OCI-LY3 (cell line): ENCODE results near the gene OTUD1.

ENCODE experiments used
- H2AFZ ChIP-seq: fragments of 200-600, 300-600 bp; shearing (Covaris generic); 2 replicates; pipeline ENCODE4 v1.6.0; 2014; ENCODE audit warnings: antibody characterized with exemption, low read depth, low read length
- H3K27ac ChIP-seq: fragments of 200-600, 300-600 bp; sonication (generic); 2 replicates; pipeline ENCODE4 v1.5.1; 2014; ENCODE audit warnings: mild to moderate bottlenecking, low read length, moderate library complexity, mixed read lengths
- H3K27me3 ChIP-seq: fragments of 200-600, 300-600 bp; sonication (generic); 2 replicates; pipeline ENCODE4 v1.6.1; 2014; ENCODE audit warnings: low read depth, low read length, mixed read lengths
- H3K36me3 ChIP-seq: fragments of 200-600, 300-600 bp; sonication (generic); replicated peaks from 2 replicates; pipeline ENCODE3; 2014; ENCODE audit warnings: low read depth, low read length, mixed read lengths
- H3K4me1 ChIP-seq: fragments of 300-600, 200-600 bp; sonication (generic); 2 replicates; pipeline ENCODE4 v1.6.1; 2014; ENCODE audit warnings: low read length, mixed read lengths
- H3K4me2 ChIP-seq: fragments of 200-600, 300-600 bp; sonication (generic); 2 replicates; pipeline ENCODE4 v1.6.1; 2014; ENCODE audit warnings: low read length, mixed read lengths
- H3K4me3 ChIP-seq: fragments of 300-600, 200-600 bp; sonication (generic); 2 replicates; pipeline ENCODE4 v1.5.1; 2014; ENCODE audit warnings: antibody characterized with exemption, mild to moderate bottlenecking, low read length, moderate library complexity
- H3K79me2 ChIP-seq: fragments of 300-600, 200-600 bp; shearing (Covaris generic); 2 replicates; pipeline ENCODE4 v1.6.1; 2014; ENCODE audit warnings: mild to moderate bottlenecking, low read length, mixed read lengths
- H3K9ac ChIP-seq: fragments of 300-600, 200-600 bp; shearing (Covaris generic); 2 replicates; pipeline ENCODE4 v1.6.0; 2014; ENCODE audit warnings: mild to moderate bottlenecking, low read length, moderate library complexity
- H3K9me3 ChIP-seq: fragments of 200-600, 300-600 bp; shearing (Covaris generic); 2 replicates; pipeline ENCODE4 v1.6.1; 2014; ENCODE audit warnings: low read length, mixed read lengths; ENCODE audit not compliant: insufficient read depth
- H4K20me1 ChIP-seq: fragments of 200-600, 300-600 bp; sonication (generic); 2 replicates; pipeline ENCODE4 v1.6.1; 2016; ENCODE audit warnings: low read length, mixed read lengths; ENCODE audit not compliant: insufficient read depth
- EZH2phosphoT487 ChIP-seq: fragments of 200-600 bp; shearing (Covaris generic); IDR thresholded peaks from 2 replicates; pipeline ENCODE4 v1.6.1; 2018; ENCODE audit warnings: antibody characterized with exemption, mixed run types, low read depth
- TF ChIP-seq, protein P1 (sequence below): fragments of 200-600, 300-600 bp; sonication (generic); IDR thresholded peaks from 2 replicates; pipeline ENCODE4 v1.5.1; 2014; ENCODE audit warnings: antibody characterized with exemption, low read length, low read depth

OTUD1 gene

DNA sequence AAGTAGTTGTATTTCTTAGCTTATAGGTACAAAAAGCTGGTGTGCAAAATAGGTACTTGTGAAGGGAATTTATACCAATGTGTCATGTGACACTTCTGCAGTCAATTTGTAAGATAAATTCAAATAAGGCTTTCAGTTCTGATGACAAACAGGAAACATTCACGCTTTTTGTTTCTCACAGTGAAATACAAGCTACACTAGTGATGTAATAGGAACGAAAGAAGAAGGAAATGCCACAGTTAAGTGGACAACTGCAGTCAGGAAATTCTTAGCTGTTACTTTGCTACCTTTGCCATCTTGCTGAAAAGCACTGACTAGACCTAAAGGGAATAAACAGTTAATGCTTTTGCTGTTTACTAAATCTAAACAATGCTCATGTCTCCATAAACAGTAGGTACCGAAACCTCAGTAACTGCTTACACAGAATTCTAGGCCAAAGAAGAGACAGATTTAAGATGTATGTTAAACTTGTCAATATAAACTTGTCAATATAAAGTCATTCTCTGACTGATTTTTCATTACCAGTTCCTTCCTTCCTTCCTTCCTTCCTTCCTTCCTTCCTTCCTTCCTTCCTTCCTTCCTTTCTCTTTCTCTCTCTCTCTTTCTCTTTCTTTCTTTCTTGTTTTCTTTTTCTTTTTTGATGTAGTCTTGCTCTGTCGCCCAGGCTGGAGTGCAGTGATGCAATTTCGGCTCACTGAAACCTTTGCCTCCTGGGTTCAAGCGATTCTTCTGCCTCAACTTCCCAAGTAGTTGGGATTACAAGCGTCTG, 10.1 kb downstream of the OTUD1 start:
- Histone ChIP-seq H3K36me3 (no peaks in the 10 kb centered on the region), H3K4me2 (peak overlapping the region; percentile 43), H3K4me1 (peaks cover 24% of the 10 kb centered on the region), H3K79me2 (no peaks in the 10 kb centered on the region), H2AFZ (no peak overlapping the region), H3K9me3 (no peaks in the 10 kb centered on the region), H3K9ac (no peak overlapping the region), H3K27me3 (no peaks in the 10 kb centered on the region), H3K27ac (peak overlapping the region; percentile 45), H3K4me3 (no peak overlapping the region), H4K20me1 (no peaks in the 10 kb centered on the region)
- no peak for TF ChIP-seq EZH2phosphoT487
- TF ChIP-seq, protein P1, sequence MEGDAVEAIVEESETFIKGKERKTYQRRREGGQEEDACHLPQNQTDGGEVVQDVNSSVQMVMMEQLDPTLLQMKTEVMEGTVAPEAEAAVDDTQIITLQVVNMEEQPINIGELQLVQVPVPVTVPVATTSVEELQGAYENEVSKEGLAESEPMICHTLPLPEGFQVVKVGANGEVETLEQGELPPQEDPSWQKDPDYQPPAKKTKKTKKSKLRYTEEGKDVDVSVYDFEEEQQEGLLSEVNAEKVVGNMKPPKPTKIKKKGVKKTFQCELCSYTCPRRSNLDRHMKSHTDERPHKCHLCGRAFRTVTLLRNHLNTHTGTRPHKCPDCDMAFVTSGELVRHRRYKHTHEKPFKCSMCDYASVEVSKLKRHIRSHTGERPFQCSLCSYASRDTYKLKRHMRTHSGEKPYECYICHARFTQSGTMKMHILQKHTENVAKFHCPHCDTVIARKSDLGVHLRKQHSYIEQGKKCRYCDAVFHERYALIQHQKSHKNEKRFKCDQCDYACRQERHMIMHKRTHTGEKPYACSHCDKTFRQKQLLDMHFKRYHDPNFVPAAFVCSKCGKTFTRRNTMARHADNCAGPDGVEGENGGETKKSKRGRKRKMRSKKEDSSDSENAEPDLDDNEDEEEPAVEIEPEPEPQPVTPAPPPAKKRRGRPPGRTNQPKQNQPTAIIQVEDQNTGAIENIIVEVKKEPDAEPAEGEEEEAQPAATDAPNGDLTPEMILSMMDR, result no peak

DNA sequence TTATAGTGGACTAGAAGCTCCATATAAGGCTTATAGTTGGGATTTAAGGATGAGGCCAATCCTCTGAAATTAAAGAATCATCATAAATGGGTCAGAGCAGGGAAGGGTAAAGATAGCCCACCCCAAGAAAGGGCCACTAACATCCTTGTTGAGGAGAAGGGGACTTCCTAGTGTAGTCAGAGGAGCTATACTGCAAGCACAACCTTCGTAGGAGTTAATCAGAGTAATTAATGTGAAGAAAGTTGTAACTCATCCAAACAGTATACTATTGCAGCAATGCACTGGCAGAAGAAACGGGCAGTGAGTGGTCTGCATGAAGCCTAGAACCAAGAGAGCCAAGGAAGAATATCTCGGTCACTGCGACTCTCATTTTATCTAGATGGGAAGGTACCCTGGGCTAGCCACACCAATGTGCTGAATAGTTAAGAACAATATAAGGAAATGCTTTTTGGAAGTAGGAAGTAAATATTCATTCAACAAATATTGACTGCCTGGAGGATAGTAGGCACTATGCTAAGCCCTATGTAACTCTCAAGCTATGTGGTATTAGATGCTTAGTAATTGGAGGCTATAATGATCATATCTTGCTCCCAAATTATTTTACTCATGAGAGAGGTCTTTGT, 13.3 kb downstream of the OTUD1 start:
- Histone ChIP-seq H3K4me2 (peak overlapping the region; percentile 53; the same call in 1 of the 2 replicates), H4K20me1 (no peaks in the 10 kb centered on the region)

DNA sequence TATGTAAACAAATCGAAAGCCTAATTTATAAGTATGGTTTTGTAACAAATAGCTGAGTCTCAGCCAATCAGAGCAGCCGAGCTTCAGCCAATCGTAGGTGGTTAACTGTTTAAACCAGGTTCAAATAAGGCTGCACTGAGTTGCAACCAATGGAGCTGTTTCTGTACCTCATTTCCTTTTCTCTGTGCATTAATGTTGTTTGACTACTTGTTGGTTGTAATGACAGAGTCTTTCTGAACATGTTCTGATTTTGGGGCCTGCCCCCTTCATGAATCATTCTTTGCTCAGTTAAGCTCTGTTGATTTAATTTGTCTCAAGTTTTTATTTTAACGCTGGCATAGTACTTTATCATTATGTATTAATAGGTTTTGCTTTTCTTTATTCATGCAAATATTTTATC, 14.6 kb downstream of the OTUD1 start:
- H3K9me3 ChIP-seq, result no peaks in the 10 kb centered on the region
- no peak overlapping the region for H3K4me2 ChIP-seq
- no peak overlapping the region for H2AFZ ChIP-seq
- H3K4me3 ChIP-seq, result no peak overlapping the region
- H3K9ac ChIP-seq, result no peak overlapping the region
- H3K36me3 ChIP-seq, result no peaks in the 10 kb centered on the region
- H4K20me1 ChIP-seq, result no peaks in the 10 kb centered on the region
- H3K79me2 ChIP-seq, result no peaks in the 10 kb centered on the region
- H3K4me1 ChIP-seq, result peaks cover 19% of the 10 kb centered on the region
- no peaks in the 10 kb centered on the region for H3K27me3 ChIP-seq
- no peak for TF ChIP-seq EZH2phosphoT487
- TF ChIP-seq, protein P1, result no peak
- H3K27ac ChIP-seq, result no peak overlapping the region

More for the DNA sequence above, 13.3 kb downstream of the OTUD1 start:
- Histone ChIP-seq H2AFZ (no peak overlapping the region), H3K9ac (no peak overlapping the region), H3K4me1 (peaks cover 24% of the 10 kb centered on the region), H3K9me3 (no peaks in the 10 kb centered on the region), H3K79me2 (no peaks in the 10 kb centered on the region), H3K4me3 (no peak overlapping the region), H3K27ac (no peak overlapping the region), H3K36me3 (no peaks in the 10 kb centered on the region), H3K27me3 (no peaks in the 10 kb centered on the region)
- no peak for TF ChIP-seq EZH2phosphoT487
- TF ChIP-seq, protein P1, result no peak

DNA sequence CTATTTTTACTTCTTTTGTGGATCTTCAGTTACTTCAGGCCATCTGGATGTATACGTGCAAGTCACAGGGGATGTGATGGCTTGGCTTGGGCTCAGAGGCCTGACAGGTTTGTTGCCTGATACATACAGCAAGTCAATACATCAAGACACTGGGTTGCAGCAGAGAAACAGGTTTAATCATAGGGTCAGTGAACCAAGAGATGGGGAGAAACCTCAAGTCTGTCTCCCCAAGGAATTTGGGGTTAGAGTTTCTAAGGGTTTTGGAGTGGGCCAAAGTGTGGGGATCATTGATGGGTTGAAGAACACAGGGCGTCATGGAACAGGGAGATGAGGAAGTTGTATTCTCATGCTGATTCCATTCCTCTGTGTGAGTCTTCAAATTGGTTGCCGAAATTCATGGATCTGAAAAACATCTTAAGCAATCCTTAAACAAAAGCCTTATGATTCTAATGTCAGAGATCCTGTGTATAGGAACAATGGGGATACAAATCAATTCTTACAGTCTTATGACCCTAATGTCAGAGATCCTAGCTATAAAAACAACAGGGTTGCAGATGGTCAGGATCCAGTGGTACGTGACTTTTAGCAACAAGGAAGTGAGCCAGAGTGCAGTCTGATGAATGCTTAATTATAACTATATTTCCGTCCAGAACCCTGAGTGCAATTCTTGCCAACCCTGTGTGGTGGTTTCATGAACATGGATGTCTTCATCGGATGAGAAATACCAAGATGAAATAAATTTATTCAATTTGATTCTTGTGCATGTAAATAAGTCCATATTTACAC, 18.9 kb downstream of the OTUD1 start:
- Histone ChIP-seq H3K79me2 (no peaks in the 10 kb centered on the region), H2AFZ (no peak overlapping the region), H3K4me3 (no peak overlapping the region), H3K9me3 (no peaks in the 10 kb centered on the region), H3K27me3 (no peaks in the 10 kb centered on the region), H4K20me1 (no peaks in the 10 kb centered on the region), H3K4me2 (no peak overlapping the region), H3K27ac (no peak overlapping the region), H3K9ac (no peak overlapping the region), H3K36me3 (no peaks in the 10 kb centered on the region), H3K4me1 (no peaks in the 10 kb centered on the region)
- TF ChIP-seq, protein P1, result no peak
- no peak for TF ChIP-seq EZH2phosphoT487
